GM20431 (cell line): ENCODE results near the gene QSER1.

ENCODE experiments used
- in situ Hi-C: fragments of 300-500 bp; cut with MseI, MboI; formaldehyde crosslinking; loops from one replicate; pipeline ENCODE4 v1.15.0; 2020; ENCODE audit warnings: low sequenced_read_pairs; ENCODE audit not compliant: unreplicated experiment

QSER1 gene

GRCh38 chr11:32987851-32988250, 95.2 kb downstream of the QSER1 start:
- in situ Hi-C loops, result no loop called here

- in situ Hi-C loops, result no loop called here
Observed at GRCh38 chr11:32990481-32990880, 97.9 kb downstream of the QSER1 start.

- in situ Hi-C loops, result no loop called here
Observed at GRCh38 chr11:32991427-32991826, 98.8 kb downstream of the QSER1 start.

GRCh38 chr11:32991898-32992297, 99.3 kb downstream of the QSER1 start:
- in situ Hi-C loops, result no loop called here

GRCh38 chr11:33000181-33000580, 107.6 kb downstream of the QSER1 start:
- in situ Hi-C loops, result no loop called here

GRCh38 chr11:33001281-33001680, 108.7 kb downstream of the QSER1 start:
- in situ Hi-C loops, result no loop called here

- in situ Hi-C loops, result no loop called here
Observed at GRCh38 chr11:33001751-33002542, 109.3 kb downstream of the QSER1 start.

GRCh38 chr11:33005175-33005574, 112.6 kb downstream of the QSER1 start:
- in situ Hi-C loops, result no loop called here

GRCh38 chr11:33006010-33006409, 113.4 kb downstream of the QSER1 start:
- in situ Hi-C loops, result no loop called here

GRCh38 chr11:33013755-33014154, 121.1 kb downstream of the QSER1 start:
- in situ Hi-C loops, result no loop called here

- in situ Hi-C loops, result no loop called here
Observed at GRCh38 chr11:33015621-33016551, 123.3 kb downstream of the QSER1 start, which contains the start of gene DEPDC7. Gene DEPDC7 (plus strand): TSS chr11:33015878. CDS start chr11:33015956, 78 bp downstream.

GRCh38 chr11:33016654-33017053, 124.0 kb downstream of the QSER1 start:
- in situ Hi-C loops, result no loop called here

- in situ Hi-C loops, result no loop called here
Observed at GRCh38 chr11:33017478-33017877, 124.9 kb downstream of the QSER1 start.

GRCh38 chr11:33017965-33018364, 125.4 kb downstream of the QSER1 start:
- in situ Hi-C loops, result no loop called here

- in situ Hi-C loops, result no loop called here
Observed at GRCh38 chr11:33018840-33019239, 126.2 kb downstream of the QSER1 start.

- in situ Hi-C loops, result no loop called here
Observed at GRCh38 chr11:33021501-33021900, 128.9 kb downstream of the QSER1 start.

GRCh38 chr11:33021937-33022336, 129.3 kb downstream of the QSER1 start:
- in situ Hi-C loops, result no loop called here

GRCh38 chr11:33025339-33025722, 132.7 kb downstream of the QSER1 start:
- in situ Hi-C loops, result no loop called here

- in situ Hi-C loops, result no loop called here
Observed at GRCh38 chr11:33027233-33027632, 134.6 kb downstream of the QSER1 start.

GRCh38 chr11:33027846-33028536, 135.4 kb downstream of the QSER1 start:
- in situ Hi-C loops, result no loop called here
